Activated CD4-positive, alpha-beta memory T cell treated with anti-CD3 and anti-CD28 coated beads, Interleukin-2, amount 10 ng/mL, durations not matched to agents 7 days and 5 days (primary cell): Measurements from ENCODE around the gene GALNT13. TPM values are rescaled to one million over a fixed set of nuclear protein-coding genes. Genes with fewer than 3 reads are reported as not detected.
"Not testable (repeated sequence)": the region's sequence is repeated elsewhere in the genome, so short reads cannot be mapped to it uniquely, and the experiment has no call there.

Experiments
- CTCF ChIA-PET: fragments of 350-600 bp; sonication (Branson Sonifier 250); formaldehyde crosslinking; loops from one replicate; lab custom pipeline; 2021; ENCODE audit warnings: antibody characterized with exemption, inconsistent platforms; lab: Charles Lee
- POLR2A ChIA-PET: fragments of 350-600 bp; sonication (Branson Sonifier 250); formaldehyde crosslinking; loops from one replicate; lab custom pipeline; 2021; ENCODE audit warnings: antibody characterized with exemption; lab: Charles Lee
- DNase-seq: peaks from one replicate; pipeline ENCODE4 v3.0.0-alpha.2; 2020
- H3K27ac Mint-ChIP-seq: one replicate; pipeline ENCODE4 v1.8.0; 2021; ENCODE audit warnings: mild to moderate bottlenecking, mixed read lengths
- H3K27me3 Mint-ChIP-seq: one replicate; pipeline ENCODE4 v1.8.0; 2021; ENCODE audit warnings: mixed read lengths
- H3K36me3 Mint-ChIP-seq: one replicate; pipeline ENCODE4 v1.8.0; 2021; ENCODE audit warnings: low read depth, mixed read lengths
- H3K4me1 Mint-ChIP-seq: one replicate; pipeline ENCODE4 v1.8.0; 2021; ENCODE audit warnings: mixed read lengths
- H3K4me3 Mint-ChIP-seq: one replicate; pipeline ENCODE4 v1.8.0; 2021; ENCODE audit warnings: mild to moderate bottlenecking, mixed read lengths
- H3K9me3 Mint-ChIP-seq: one replicate; pipeline ENCODE4 v1.8.0; 2021; ENCODE audit warnings: mixed read lengths
- total RNA-seq, 2 experiments: library from RNA; stranded (reverse); gene quantifications; one replicate each; pipeline ENCODE4 v1.2.3, GENCODE V29; 2021

Gene GALNT13
- total RNA-seq, 2 experiments from 2014 or later, result not detected

DNA sequence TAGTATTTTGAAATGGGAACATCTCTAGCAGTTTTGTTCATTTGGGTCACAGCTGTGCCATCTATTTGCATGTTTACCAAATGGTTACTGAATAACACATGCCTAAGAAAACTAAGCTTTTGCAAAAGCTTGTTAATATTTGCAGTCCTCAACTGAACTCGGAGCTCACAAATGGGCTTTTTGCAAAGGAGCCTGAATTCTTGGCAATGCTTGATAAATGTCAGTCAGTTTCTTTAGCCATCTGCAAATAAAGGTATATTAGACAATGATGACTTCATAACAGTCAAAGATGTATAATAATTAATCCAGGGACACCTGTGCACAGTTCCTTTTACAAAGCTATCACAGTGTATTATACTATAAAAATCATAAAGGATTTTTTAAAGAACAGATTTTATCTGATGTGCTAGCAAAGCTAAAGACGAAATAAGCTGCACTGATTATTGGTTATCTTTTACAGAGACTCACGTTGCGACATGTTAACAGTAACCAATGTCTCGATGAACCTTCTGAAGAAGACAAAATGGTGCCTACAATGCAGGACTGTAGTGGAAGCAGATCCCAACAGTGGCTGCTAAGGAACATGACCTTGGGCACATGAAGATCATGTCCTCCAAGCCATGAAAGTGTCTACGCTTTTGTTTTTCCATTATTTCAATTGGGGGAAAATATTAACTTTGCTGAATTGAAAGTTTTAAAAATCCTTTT, 578.4 kb downstream of the GALNT13 start:
- Mint-ChIP-seq H3K27me3 (no peaks in the 10 kb centered on the region), H3K9me3 (no peaks in the 10 kb centered on the region), H3K4me1 (no peaks in the 10 kb centered on the region), H3K36me3 (no peaks in the 10 kb centered on the region), H3K4me3 (no peak overlapping the region), H3K27ac (no peak overlapping the region)
- ChIA-PET POLR2A (no interaction called here), CTCF (no interaction called here)
- DNase-seq, result no peak

DNA sequence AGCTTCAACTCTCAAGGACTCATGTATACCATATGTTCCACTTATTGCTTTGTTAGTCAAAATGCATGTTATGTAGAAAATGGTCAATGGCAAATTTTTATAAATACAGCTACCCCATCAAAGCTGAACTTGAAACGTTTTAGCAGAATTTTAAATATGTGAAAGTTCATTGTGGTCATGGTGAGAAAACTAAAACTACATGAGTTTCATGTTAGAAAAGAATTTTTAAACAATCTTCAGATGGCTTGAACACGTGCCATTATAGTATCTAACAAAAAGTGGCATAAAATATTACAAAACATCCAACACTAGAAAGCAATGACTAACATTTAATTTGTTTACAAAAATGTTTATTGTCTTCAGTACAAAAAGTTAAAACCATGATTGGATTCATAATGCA, 580.7 kb downstream of the GALNT13 start:
- no peak overlapping the region for H3K4me3 Mint-ChIP-seq
- H3K9me3 Mint-ChIP-seq, result no peaks in the 10 kb centered on the region
- H3K36me3 Mint-ChIP-seq, result no peaks in the 10 kb centered on the region
- CTCF ChIA-PET, result no interaction called here
- POLR2A ChIA-PET, result no interaction called here
- no peaks in the 10 kb centered on the region for H3K27me3 Mint-ChIP-seq
- no peaks in the 10 kb centered on the region for H3K4me1 Mint-ChIP-seq
- DNase-seq, result no peak
- no peak overlapping the region for H3K27ac Mint-ChIP-seq

DNA sequence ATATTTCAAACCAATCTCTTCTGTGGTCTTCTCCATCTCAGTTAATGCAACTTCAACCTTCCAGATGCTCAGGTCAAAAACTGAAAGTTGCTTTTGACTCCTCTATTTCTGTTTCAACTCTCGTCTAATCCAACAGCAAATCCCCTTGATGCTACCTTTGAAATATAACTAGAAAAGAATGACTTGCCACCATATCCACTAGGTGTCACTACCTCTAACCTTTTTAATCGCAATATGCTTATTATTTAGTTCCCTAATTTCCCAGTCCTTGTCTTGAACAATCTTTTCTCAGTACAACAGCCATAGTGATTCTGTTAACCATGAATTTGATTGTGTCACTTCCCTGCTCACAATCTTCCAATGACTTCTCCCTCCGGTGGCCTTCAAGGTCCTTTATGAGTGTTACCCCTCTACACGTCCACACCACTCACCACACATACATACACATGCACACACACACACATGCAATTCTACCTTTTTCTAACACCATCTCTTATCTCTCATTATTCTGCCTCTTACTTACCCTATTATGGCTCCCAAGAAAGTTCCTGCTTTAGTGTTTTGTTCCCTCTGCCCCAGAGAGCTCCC, 581.3 kb downstream of the GALNT13 start:
- Mint-ChIP-seq H3K27me3 (no peaks in the 10 kb centered on the region), H3K9me3 (no peaks in the 10 kb centered on the region), H3K36me3 (no peaks in the 10 kb centered on the region), H3K27ac (no peak overlapping the region), H3K4me1 (no peaks in the 10 kb centered on the region), H3K4me3 (no peak overlapping the region)
- DNase-seq, result no peak
- ChIA-PET POLR2A (no interaction called here), CTCF (no interaction called here)

DNA sequence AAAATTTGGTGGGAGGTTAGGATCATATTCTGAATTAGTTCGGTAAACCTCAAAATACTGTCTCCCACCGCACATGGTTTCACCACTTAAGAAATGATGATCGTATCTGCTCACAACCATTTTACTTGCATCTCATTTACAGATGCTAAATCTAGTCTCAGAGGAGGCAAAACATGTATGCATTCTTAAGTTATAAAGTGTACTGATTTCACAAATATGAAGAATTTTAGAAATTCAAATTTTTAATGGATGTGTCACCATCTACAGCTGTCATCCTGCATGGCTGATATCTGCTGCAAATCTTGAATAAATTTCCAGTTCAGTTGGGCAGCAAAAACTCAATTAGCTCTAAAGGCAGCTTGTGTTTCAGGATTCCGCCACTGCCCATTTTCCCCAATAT, 583.4 kb downstream of the GALNT13 start:
- Mint-ChIP-seq H3K4me1 (no peaks in the 10 kb centered on the region), H3K36me3 (no peaks in the 10 kb centered on the region), H3K27ac (no peak overlapping the region), H3K9me3 (no peaks in the 10 kb centered on the region), H3K27me3 (no peaks in the 10 kb centered on the region), H3K4me3 (no peak overlapping the region)
- DNase-seq, result no peak
- POLR2A ChIA-PET, result no interaction called here
- CTCF ChIA-PET, result no interaction called here

DNA sequence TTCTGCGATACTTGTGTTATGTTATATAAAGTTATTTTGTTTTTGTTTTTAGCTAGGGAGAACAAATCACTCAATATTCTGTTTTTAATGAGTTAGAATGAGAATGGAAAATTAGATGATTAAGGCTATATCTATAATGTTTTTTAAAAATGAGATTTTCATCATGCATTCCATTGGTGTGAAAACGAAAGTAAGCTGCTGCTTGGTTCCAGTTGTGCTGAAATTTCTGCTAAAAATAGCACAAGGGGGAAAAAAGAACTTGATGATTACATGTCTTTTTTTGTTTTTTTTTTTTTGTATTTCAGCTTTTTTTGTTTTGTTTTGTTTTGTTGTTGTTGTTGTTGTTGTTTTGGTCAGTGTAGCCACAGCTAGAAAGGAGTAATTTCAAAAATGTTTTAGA, 584.1 kb downstream of the GALNT13 start:
- Mint-ChIP-seq H3K4me3 (no peak overlapping the region), H3K36me3 (no peaks in the 10 kb centered on the region), H3K4me1 (no peaks in the 10 kb centered on the region), H3K27me3 (no peaks in the 10 kb centered on the region), H3K27ac (no peak overlapping the region), H3K9me3 (no peaks in the 10 kb centered on the region)
- no peak for DNase-seq
- ChIA-PET POLR2A (no interaction called here), CTCF (no interaction called here)

DNA sequence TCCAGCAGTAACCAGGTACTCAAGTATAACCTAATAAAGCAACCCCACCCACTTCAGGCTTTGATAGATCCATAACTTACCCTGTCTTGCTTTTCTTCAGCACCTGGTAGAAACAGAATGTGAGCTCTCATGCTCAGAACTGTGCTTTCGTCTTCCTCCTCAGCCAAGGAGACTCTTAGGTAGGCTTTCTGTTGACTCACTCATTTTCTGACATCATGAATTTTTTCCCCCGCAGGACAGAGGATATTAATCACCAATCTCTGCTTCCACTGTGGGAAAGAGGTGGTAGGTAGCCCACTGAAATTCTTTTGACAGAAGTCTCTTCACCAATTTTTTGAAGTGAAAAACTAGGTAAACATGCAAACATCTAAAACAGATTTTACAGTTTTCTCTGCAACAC, 585.6 kb downstream of the GALNT13 start:
- no peak for DNase-seq
- no peaks in the 10 kb centered on the region for H3K27me3 Mint-ChIP-seq
- no peaks in the 10 kb centered on the region for H3K9me3 Mint-ChIP-seq
- ChIA-PET POLR2A (no interaction called here), CTCF (no interaction called here)
- no peaks in the 10 kb centered on the region for H3K4me1 Mint-ChIP-seq
- no peaks in the 10 kb centered on the region for H3K36me3 Mint-ChIP-seq
- H3K4me3 Mint-ChIP-seq, result no peak overlapping the region
- no peak overlapping the region for H3K27ac Mint-ChIP-seq

DNA sequence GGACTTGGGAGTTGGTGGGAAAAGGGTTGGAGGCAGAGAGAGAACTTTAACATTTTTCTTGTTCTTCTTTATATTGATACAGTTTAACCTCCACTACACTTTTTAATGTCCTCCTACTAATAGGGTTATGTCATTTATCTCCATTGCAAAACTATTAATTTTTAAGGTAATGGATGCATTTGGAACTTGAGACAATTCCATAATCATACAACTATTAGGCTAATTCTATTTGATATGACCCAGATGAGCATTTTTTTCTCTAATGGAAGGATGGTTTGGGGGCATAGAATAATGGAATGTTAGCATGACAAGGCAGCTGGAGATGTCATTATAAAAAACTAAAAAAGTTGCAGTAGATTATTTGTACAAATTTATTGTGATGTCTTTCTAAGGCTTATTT, 587.6 kb downstream of the GALNT13 start:
- no peaks in the 10 kb centered on the region for H3K4me1 Mint-ChIP-seq
- CTCF ChIA-PET, result no interaction called here

DNA sequence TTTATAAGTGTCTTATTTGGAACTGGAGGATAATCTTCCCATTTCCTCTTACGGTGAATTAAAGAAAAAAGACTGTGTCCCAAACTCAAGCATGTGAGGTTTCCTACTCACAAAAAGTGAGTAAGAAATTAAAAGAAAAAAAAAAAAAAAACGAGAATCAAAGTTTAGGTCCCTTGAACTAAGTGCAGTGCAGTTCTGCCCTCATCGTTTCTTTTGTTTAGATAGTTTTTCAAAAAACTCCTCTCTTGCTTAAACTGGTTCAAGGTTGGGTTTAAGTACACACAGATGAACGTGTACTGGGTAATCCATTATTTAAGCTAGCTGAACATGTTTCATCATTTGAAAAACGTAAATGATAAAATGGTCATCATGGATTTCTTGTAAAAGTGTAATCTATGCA, 590.9 kb downstream of the GALNT13 start:
- ChIA-PET CTCF (no interaction called here), POLR2A (no interaction called here)
- Mint-ChIP-seq H3K27me3 (no peaks in the 10 kb centered on the region), H3K4me1 (no peaks in the 10 kb centered on the region), H3K9me3 (no peaks in the 10 kb centered on the region), H3K36me3 (no peaks in the 10 kb centered on the region), H3K27ac (no peak overlapping the region), H3K4me3 (no peak overlapping the region)
- no peak for DNase-seq

More for the DNA sequence above, 587.6 kb downstream of the GALNT13 start:
- Mint-ChIP-seq H3K4me3 (no peak overlapping the region), H3K27ac (no peak overlapping the region), H3K27me3 (no peaks in the 10 kb centered on the region), H3K36me3 (no peaks in the 10 kb centered on the region), H3K9me3 (no peaks in the 10 kb centered on the region)
- no peak for DNase-seq
- POLR2A ChIA-PET, result no interaction called here

DNA sequence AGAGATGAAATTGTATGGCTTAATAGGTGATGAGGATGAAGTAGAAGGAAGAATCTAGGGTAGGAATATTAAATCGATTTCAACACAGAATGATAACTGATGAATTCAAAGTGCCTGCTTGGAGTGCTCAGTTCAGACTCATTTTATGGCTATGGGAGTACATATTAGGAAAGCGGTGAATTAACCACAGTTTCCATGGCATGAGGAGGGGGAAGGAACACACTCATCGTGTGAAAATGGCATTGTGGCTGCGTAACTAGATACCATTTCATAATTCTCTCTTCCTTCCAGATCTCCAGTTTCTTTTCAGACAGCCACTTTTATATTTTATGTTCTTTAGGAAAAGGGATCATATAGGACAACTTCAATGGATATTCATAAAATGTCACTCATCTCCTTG, 594.5 kb downstream of the GALNT13 start:
- no peak overlapping the region for H3K4me3 Mint-ChIP-seq
- H3K9me3 Mint-ChIP-seq, result peaks cover 2% of the 10 kb centered on the region
- ChIA-PET CTCF (no interaction called here), POLR2A (no interaction called here)
- no peak overlapping the region for H3K27ac Mint-ChIP-seq
- H3K4me1 Mint-ChIP-seq, result no peaks in the 10 kb centered on the region
- H3K27me3 Mint-ChIP-seq, result no peaks in the 10 kb centered on the region
- no peak for DNase-seq
- H3K36me3 Mint-ChIP-seq, result no peaks in the 10 kb centered on the region

DNA sequence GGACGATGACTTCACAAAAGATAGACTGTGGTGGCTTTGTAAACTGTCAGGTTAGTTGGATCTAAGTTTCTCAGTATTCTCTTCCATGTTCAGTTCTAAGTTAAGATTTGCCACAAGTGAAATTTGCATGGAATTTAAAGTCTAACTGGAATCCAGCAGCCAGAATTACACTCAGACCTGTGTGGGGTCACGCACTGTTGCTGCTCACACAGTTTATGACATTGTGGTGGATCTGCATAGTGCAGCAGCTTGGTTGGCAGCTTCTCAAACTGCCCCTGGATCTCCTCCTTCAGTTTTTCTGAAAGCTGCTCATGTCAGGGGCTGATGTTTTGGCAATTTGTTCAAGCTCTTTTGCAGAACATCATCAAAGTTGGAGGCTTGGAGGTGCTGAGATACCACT, 598.7 kb downstream of the GALNT13 start:
- H3K36me3 Mint-ChIP-seq, result no peaks in the 10 kb centered on the region
- no peaks in the 10 kb centered on the region for H3K27me3 Mint-ChIP-seq
- no peak overlapping the region for H3K27ac Mint-ChIP-seq
- H3K4me3 Mint-ChIP-seq, result no peak overlapping the region
- H3K4me1 Mint-ChIP-seq, result no peaks in the 10 kb centered on the region
- ChIA-PET CTCF (no interaction called here), POLR2A (no interaction called here)
- H3K9me3 Mint-ChIP-seq, result peaks cover 2% of the 10 kb centered on the region
- no peak for DNase-seq

DNA sequence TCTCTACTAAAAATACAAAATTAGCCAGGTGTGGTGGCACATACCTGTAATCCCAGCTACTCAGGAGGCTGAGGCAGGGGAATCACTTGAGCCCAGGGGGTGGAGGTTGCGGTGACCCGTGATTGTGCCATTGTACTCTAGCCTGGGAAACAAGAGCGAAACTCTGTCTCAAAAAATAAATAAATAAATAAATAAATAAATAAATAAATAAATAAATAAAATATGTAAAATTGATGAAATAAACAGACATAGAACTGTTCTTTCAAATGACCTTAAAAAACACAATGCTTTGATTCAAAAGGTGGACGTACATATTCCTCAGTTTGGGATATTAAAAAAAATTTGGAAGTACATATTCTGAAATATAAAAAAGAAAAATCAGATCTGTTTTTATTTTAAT, 599.8 kb downstream of the GALNT13 start:
- H3K4me1 Mint-ChIP-seq, H3K4me3 Mint-ChIP-seq, H3K9me3 Mint-ChIP-seq, H3K27ac Mint-ChIP-seq, POLR2A ChIA-PET, H3K27me3 Mint-ChIP-seq, H3K36me3 Mint-ChIP-seq, CTCF ChIA-PET, DNase-seq: not testable (repeated sequence)

DNA sequence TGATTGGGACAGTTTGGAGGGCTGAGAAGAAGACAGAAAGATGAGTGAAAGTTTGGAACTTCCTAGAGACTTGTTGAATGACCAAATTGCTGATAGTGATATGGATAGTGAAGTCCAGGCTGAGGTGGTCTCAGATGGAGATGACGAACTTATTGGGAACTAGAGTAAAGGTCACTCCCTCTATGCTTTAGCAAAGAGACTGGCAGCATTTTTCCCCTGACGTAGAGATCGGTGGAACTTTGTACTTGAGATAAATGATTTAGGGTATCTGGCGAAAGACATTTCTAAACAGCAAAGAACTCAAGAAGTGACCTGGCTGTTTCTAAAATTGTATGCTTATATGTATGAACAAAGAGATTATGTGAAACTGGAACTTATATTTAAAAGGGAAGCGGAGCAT, 605.6 kb downstream of the GALNT13 start:
- H3K27me3 Mint-ChIP-seq, result no peaks in the 10 kb centered on the region
- CTCF ChIA-PET, result no interaction called here
- no peak overlapping the region for H3K27ac Mint-ChIP-seq
- H3K36me3 Mint-ChIP-seq, result no peaks in the 10 kb centered on the region
- no peaks in the 10 kb centered on the region for H3K4me1 Mint-ChIP-seq
- POLR2A ChIA-PET, result no interaction called here
- peaks cover 2% of the 10 kb centered on the region for H3K9me3 Mint-ChIP-seq
- H3K4me3 Mint-ChIP-seq, result no peak overlapping the region
- DNase-seq, result no peak

DNA sequence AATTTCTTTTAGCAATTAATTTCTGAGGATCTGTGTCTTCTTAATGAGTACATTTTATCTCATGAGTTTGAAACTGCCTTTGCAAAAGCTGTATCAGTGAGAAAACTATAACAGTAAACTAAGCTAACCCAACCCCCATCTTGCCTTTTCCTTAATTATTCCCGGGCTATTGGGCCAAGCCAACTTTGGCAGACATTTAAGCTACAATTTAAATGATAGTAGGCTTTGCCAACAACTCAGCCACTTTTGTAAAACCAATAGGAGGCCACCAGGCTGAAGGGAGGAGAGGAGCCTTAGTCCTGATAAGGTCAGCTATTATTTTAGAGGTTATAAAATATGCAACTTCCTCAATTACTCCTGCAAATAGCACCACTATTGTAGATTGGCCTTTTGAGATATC, 608.8 kb downstream of the GALNT13 start:
- H3K9me3 Mint-ChIP-seq, result peaks cover 2% of the 10 kb centered on the region
- CTCF ChIA-PET, result no interaction called here

DNA sequence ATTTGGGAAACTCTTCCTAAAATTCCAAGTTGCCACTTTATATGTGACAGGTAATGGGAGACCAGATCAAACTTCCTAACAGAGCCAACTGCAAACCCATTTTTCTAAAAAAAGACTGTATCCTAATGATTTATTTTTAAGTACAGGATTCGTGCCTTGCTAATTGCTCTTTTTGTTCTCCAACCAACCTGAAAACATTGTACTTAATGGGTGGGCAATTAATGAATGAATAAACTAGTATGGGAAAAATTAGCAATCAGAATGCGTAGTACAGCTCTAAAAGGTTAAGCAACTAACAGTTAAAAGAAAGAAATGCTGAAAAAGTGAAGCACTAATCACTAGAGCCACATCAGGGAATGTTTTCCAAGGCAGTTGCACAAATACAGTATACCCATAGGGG, 609.6 kb downstream of the GALNT13 start:
- H3K36me3 Mint-ChIP-seq, result no peaks in the 10 kb centered on the region
- DNase-seq, result no peak
- no peaks in the 10 kb centered on the region for H3K4me1 Mint-ChIP-seq
- H3K27ac Mint-ChIP-seq, result no peak overlapping the region
- H3K4me3 Mint-ChIP-seq, result no peak overlapping the region
- ChIA-PET CTCF (no interaction called here), POLR2A (no interaction called here)
- no peaks in the 10 kb centered on the region for H3K9me3 Mint-ChIP-seq
- H3K27me3 Mint-ChIP-seq, result no peaks in the 10 kb centered on the region

More for the DNA sequence above, 608.8 kb downstream of the GALNT13 start:
- no peak overlapping the region for H3K27ac Mint-ChIP-seq
- POLR2A ChIA-PET, result no interaction called here
- H3K36me3 Mint-ChIP-seq, result no peaks in the 10 kb centered on the region
- no peak overlapping the region for H3K4me3 Mint-ChIP-seq
- H3K27me3 Mint-ChIP-seq, result no peaks in the 10 kb centered on the region
- no peak for DNase-seq
- no peaks in the 10 kb centered on the region for H3K4me1 Mint-ChIP-seq
